ENCODE measurements around the gene SHB.

Gene SHB

GRCh38 chr9:37931592-37931991 is 137.4 kb downstream of the SHB start:
- no peak overlapping the region for H3K27ac ChIP-seq
- no peak for TF ChIP-seq ZFX (IDR thresholded peaks at IDR 0.05; ENCODE audit: borderline replicate concordance)
- TF ChIP-seq CTCF (IDR thresholded peaks at IDR 0.05) = no peak

- TF ChIP-seq CTCF (IDR thresholded peaks at IDR 0.05) = no peak
- TF ChIP-seq ZFX (IDR thresholded peaks at IDR 0.05; ENCODE audit: borderline replicate concordance) = no peak
Observed at GRCh38 chr9:37929441-37929895, 139.6 kb downstream of the SHB start.

GRCh38 chr9:37928552-37929430 is 140.2 kb downstream of the SHB start:
- TF ChIP-seq ZFX (IDR thresholded peaks at IDR 0.05; ENCODE audit: borderline replicate concordance) (no peak), CTCF (IDR thresholded peaks at IDR 0.05) (no peak)
- H3K27ac ChIP-seq = no peak overlapping the region

More at GRCh38 chr9:37929441-37929895, 139.6 kb downstream of the SHB start:
- no peak overlapping the region for H3K27ac ChIP-seq

GRCh38 chr9:37927601-37928551 is 141.2 kb downstream of the SHB start:
- no peak overlapping the region for H3K27ac ChIP-seq
- TF ChIP-seq CTCF (IDR thresholded peaks at IDR 0.05) (no peak), ZFX (IDR thresholded peaks at IDR 0.05; ENCODE audit: borderline replicate concordance) (no peak)

- no peak overlapping the region for H3K27ac ChIP-seq
- TF ChIP-seq CTCF (IDR thresholded peaks at IDR 0.05) = no peak
- TF ChIP-seq ZFX (IDR thresholded peaks at IDR 0.05; ENCODE audit: borderline replicate concordance) = no peak
Observed at GRCh38 chr9:37927132-37927531, 141.9 kb downstream of the SHB start.

GRCh38 chr9:37926737-37927118 is 142.3 kb downstream of the SHB start:
- no peak for TF ChIP-seq ZFX (IDR thresholded peaks at IDR 0.05; ENCODE audit: borderline replicate concordance)
- no peak for TF ChIP-seq CTCF (IDR thresholded peaks at IDR 0.05)
- no peak overlapping the region for H3K27ac ChIP-seq

Measured in 22Rv1 (cell line).